Measurements from ENCODE around the gene FCGR1A.
"Not testable (repeated sequence)": the region's sequence is repeated elsewhere in the genome, so short reads cannot be mapped to it uniquely, and the experiment has no call there.

The FCGR1A gene

GRCh38 chr1:149782600-149782999 is at the start of gene FCGR1A:
Gene FCGR1A (plus strand): TSS chr1:149782694. CDS start chr1:149782744, 50 bp downstream.
- not testable (repeated sequence) for H3K9me3 Mint-ChIP-seq, H3K36me3 Mint-ChIP-seq, H3K27ac Mint-ChIP-seq, H3K4me1 Mint-ChIP-seq, H3K27me3 Mint-ChIP-seq, H3K4me3 Mint-ChIP-seq, ATAC-seq

- H3K27ac Mint-ChIP-seq, H3K9me3 Mint-ChIP-seq, H3K4me1 Mint-ChIP-seq, H3K36me3 Mint-ChIP-seq, ATAC-seq, H3K4me3 Mint-ChIP-seq, H3K27me3 Mint-ChIP-seq: not testable (repeated sequence)
Measured at GRCh38 chr1:149732781-149733180, 49.7 kb upstream of the FCGR1A start.

GRCh38 chr1:149734692-149735091 is 47.8 kb upstream of the FCGR1A start:
- ATAC-seq, H3K4me1 Mint-ChIP-seq, H3K36me3 Mint-ChIP-seq, H3K27me3 Mint-ChIP-seq, H3K27ac Mint-ChIP-seq, H3K4me3 Mint-ChIP-seq, H3K9me3 Mint-ChIP-seq: not testable (repeated sequence)

- H3K4me3 Mint-ChIP-seq, result peak overlapping the region; percentile 58
- H3K27ac Mint-ChIP-seq, result peak overlapping the region; percentile 54
- not testable (repeated sequence) for H3K36me3 Mint-ChIP-seq, H3K27me3 Mint-ChIP-seq, H3K9me3 Mint-ChIP-seq, H3K4me1 Mint-ChIP-seq
- peak; percentile 69 for ATAC-seq
Measured at GRCh38 chr1:149740148-149740581, 42.3 kb upstream of the FCGR1A start.

GRCh38 chr1:149740590-149741230 is 41.8 kb upstream of the FCGR1A start:
- not testable (repeated sequence) for H3K27me3 Mint-ChIP-seq, H3K4me1 Mint-ChIP-seq, H3K9me3 Mint-ChIP-seq, H3K36me3 Mint-ChIP-seq, ATAC-seq
- peak overlapping the region; percentile 54 for H3K27ac Mint-ChIP-seq
- peak overlapping the region; percentile 58 for H3K4me3 Mint-ChIP-seq

GRCh38 chr1:149741914-149742313 is 40.6 kb upstream of the FCGR1A start:
- not testable (repeated sequence) for H3K9me3 Mint-ChIP-seq, H3K27me3 Mint-ChIP-seq, H3K4me1 Mint-ChIP-seq, H3K27ac Mint-ChIP-seq, H3K36me3 Mint-ChIP-seq, H3K4me3 Mint-ChIP-seq
- ATAC-seq, result peak; percentile 50

- H3K9me3 Mint-ChIP-seq, H3K27ac Mint-ChIP-seq, H3K27me3 Mint-ChIP-seq, H3K36me3 Mint-ChIP-seq, ATAC-seq: not testable (repeated sequence)
- H3K4me1 Mint-ChIP-seq, result peaks cover 12% of the 10 kb centered on the region
- H3K4me3 Mint-ChIP-seq, result peak overlapping the region; percentile 41
Measured at GRCh38 chr1:149746463-149747356, 35.8 kb upstream of the FCGR1A start.

- H3K4me3 Mint-ChIP-seq, result peak overlapping the region; percentile 50
- H3K27ac Mint-ChIP-seq, H3K27me3 Mint-ChIP-seq, H3K9me3 Mint-ChIP-seq, H3K36me3 Mint-ChIP-seq: not testable (repeated sequence)
- peak; percentile 53 for ATAC-seq
- H3K4me1 Mint-ChIP-seq, result peaks cover 12% of the 10 kb centered on the region
Measured at GRCh38 chr1:149747359-149748143, 34.9 kb upstream of the FCGR1A start.

- not testable (repeated sequence) for H3K27ac Mint-ChIP-seq, H3K4me3 Mint-ChIP-seq, H3K36me3 Mint-ChIP-seq, H3K9me3 Mint-ChIP-seq, ATAC-seq
- Mint-ChIP-seq H3K4me1 (peaks cover 12% of the 10 kb centered on the region), H3K27me3 (peaks cover 14% of the 10 kb centered on the region)
Measured at GRCh38 chr1:149748144-149748500, 34.4 kb upstream of the FCGR1A start.

- H3K27me3 Mint-ChIP-seq, result peaks cover 17% of the 10 kb centered on the region
- H3K4me1 Mint-ChIP-seq, result peaks cover 12% of the 10 kb centered on the region
- not testable (repeated sequence) for H3K27ac Mint-ChIP-seq, H3K9me3 Mint-ChIP-seq, H3K36me3 Mint-ChIP-seq, H3K4me3 Mint-ChIP-seq, ATAC-seq
Measured at GRCh38 chr1:149750562-149750961, 31.9 kb upstream of the FCGR1A start.

- H3K36me3 Mint-ChIP-seq, H3K9me3 Mint-ChIP-seq, H3K4me3 Mint-ChIP-seq, ATAC-seq, H3K4me1 Mint-ChIP-seq, H3K27ac Mint-ChIP-seq: not testable (repeated sequence)
- H3K27me3 Mint-ChIP-seq, result peaks cover 17% of the 10 kb centered on the region
Measured at GRCh38 chr1:149752186-149752585, 30.3 kb upstream of the FCGR1A start.

- not testable (repeated sequence) for ATAC-seq, H3K4me1 Mint-ChIP-seq, H3K9me3 Mint-ChIP-seq, H3K27ac Mint-ChIP-seq, H3K36me3 Mint-ChIP-seq, H3K4me3 Mint-ChIP-seq, H3K27me3 Mint-ChIP-seq
Measured at GRCh38 chr1:149753466-149753865, 29.0 kb upstream of the FCGR1A start.

GRCh38 chr1:149755294-149755693 is 27.2 kb upstream of the FCGR1A start:
- H3K27me3 Mint-ChIP-seq, H3K4me1 Mint-ChIP-seq, H3K4me3 Mint-ChIP-seq, H3K9me3 Mint-ChIP-seq, ATAC-seq, H3K27ac Mint-ChIP-seq, H3K36me3 Mint-ChIP-seq: not testable (repeated sequence)

GRCh38 chr1:149762294-149762693 is 20.2 kb upstream of the FCGR1A start:
- not testable (repeated sequence) for ATAC-seq, H3K36me3 Mint-ChIP-seq, H3K9me3 Mint-ChIP-seq, H3K4me1 Mint-ChIP-seq, H3K4me3 Mint-ChIP-seq, H3K27ac Mint-ChIP-seq, H3K27me3 Mint-ChIP-seq

- peak; percentile 41 for ATAC-seq
- H3K27me3 Mint-ChIP-seq, H3K36me3 Mint-ChIP-seq, H3K4me1 Mint-ChIP-seq, H3K27ac Mint-ChIP-seq, H3K9me3 Mint-ChIP-seq, H3K4me3 Mint-ChIP-seq: not testable (repeated sequence)
Measured at GRCh38 chr1:149764087-149764800, 18.2 kb upstream of the FCGR1A start.

Data from stimulated activated memory B cell treated with anti-CD40 and anti-IgM and Interleukin-4, amounts not matched to agents 10 μg/mL and 1 μg/mL and 100 μg/mL, for 72 hours (primary cell).